Endothelial cell of umbilical vein (primary cell): ENCODE data around the gene OR51A2.

Experiments used
- CTCF ChIP-seq, 2 donors: IDR thresholded peaks; 1 replicate in 1 of 2; 2 replicates in 1 of 2; pipeline ENCODE4 v1.5.1; 2011; ENCODE audit warnings: low read length in 2 of 2, mild to moderate bottlenecking in 2 of 2, moderate library complexity in 2 of 2, control low read depth in 1 of 2, inconsistent platforms in 1 of 2, low read depth in 1 of 2; ENCODE audit not compliant: insufficient read depth in 1 of 2; ENCODE audit errors: extremely low read depth in 1 of 2
- EZH2 ChIP-seq: IDR thresholded peaks from 2 replicates; pipeline ENCODE4 v1.6.1; 2012; ENCODE audit warnings: borderline replicate concordance, low read depth, mild to moderate bottlenecking, moderate library complexity, low read length, inconsistent platforms; ENCODE audit not compliant: severe bottlenecking
- FOS ChIP-seq: IDR thresholded peaks from 2 replicates; pipeline ENCODE4 v1.6.1; 2011; ENCODE audit warnings: mild to moderate bottlenecking, low read length, moderate library complexity, borderline replicate concordance; ENCODE audit not compliant: insufficient read depth
- GATA2 ChIP-seq: IDR thresholded peaks from 2 replicates; pipeline ENCODE4 v1.7.0; 2011; ENCODE audit warnings: low read depth, mild to moderate bottlenecking, moderate library complexity, mixed read lengths, low read length; ENCODE audit not compliant: insufficient read length, insufficient read depth
- MAX ChIP-seq: IDR thresholded peaks from 2 replicates; pipeline ENCODE4 v1.6.1; 2011; ENCODE audit not compliant: insufficient read depth, insufficient read length
- MYC ChIP-seq: IDR thresholded peaks from one replicate; pipeline ENCODE4 v1.6.1; 2011; ENCODE audit warnings: mild to moderate bottlenecking, low read depth, low read length
- POLR2A ChIP-seq: IDR thresholded peaks from 2 replicates; pipeline ENCODE4 v1.6.1; 2012; ENCODE audit warnings: low read depth, mild to moderate bottlenecking, control low read depth, low read length
- POLR2AphosphoS5 ChIP-seq: IDR thresholded peaks from 2 replicates; pipeline ENCODE4 v1.6.1; 2012; ENCODE audit warnings: low read depth, mild to moderate bottlenecking, control low read depth, low read length, moderate library complexity; ENCODE audit not compliant: insufficient read depth

GRCh38 chr11:4979036-4979435 lies 23.5 kb upstream of the OR51A2 start:
- TF ChIP-seq GATA2 (no peak), CTCF (IDR thresholded peaks at IDR 0.05; ENCODE audit: extremely low read depth in 1 of 2, insufficient read depth in 1 of 2, low read depth in 1 of 2, low read length in 2 of 2) (no peak), EZH2 (no peak), POLR2A (no peak), MAX (no peak), FOS (no peak), MYC (no peak), POLR2AphosphoS5 (no peak)
